Kidney glomerular epithelial cell (primary cell): ENCODE results near the gene MOB3B.

Experiments
- DNase-seq: peaks from one replicate; lab custom pipeline; 2025; lab: John Stamatoyannopoulos, UW

MOB3B gene

GRCh38 chr9:27361492-27361891 is 168.1 kb downstream of the MOB3B start:
- no peak for DNase-seq

GRCh38 chr9:27359763-27360162 is 169.9 kb downstream of the MOB3B start:
- DNase-seq: no peak

DNA sequence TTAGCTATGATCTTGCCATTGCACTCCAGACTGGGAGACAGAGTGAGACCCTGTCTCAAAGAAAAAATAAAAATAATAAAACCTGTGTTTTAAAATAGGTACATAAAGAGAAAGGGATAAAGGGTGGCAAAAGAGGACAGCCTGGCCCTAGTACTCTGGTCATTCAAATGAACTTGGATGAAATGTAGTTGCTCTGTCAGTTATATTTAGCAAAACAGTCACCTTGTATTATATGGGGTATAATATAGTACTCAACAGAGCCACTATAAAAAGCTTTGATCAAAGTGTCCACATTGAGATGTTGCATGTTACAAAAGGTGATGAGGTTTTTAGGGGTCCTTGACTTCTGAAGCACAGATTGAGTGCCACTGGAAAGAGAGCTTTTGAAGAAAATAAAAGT is 171.6 kb downstream of the MOB3B start:
- DNase-seq: no peak

GRCh38 chr9:27356446-27356845 is 173.2 kb downstream of the MOB3B start:
- DNase-seq: no peak

- no peak for DNase-seq
Measured at GRCh38 chr9:27355166-27355565, 174.4 kb downstream of the MOB3B start.

- DNase-seq: no peak
Measured at GRCh38 chr9:27353474-27354229, 176.0 kb downstream of the MOB3B start.

- DNase-seq: no peak
Measured at GRCh38 chr9:27353166-27353473, 176.5 kb downstream of the MOB3B start.

GRCh38 chr9:27352457-27353165 is 177.0 kb downstream of the MOB3B start:
- DNase-seq: no peak

DNA sequence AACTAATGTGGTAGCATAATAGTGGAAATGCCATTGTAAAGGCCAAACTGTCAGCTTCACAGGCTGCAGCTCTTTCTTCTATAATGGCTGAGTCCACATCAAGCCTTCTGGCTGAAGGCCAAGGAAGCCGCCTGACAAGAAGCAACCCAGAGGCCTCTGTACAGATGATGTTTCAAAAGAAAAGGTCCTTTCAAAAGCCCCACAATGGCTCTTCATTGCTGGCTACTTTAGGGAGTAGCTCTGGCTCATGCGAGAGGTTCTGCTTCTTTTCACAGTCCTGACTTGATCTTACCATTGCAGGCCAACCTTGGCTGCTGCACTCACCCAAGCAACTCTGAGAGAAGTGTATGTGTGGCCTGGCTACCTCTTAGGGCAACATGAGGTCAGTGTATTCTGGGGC is 178.2 kb downstream of the MOB3B start:
- DNase-seq: no peak

GRCh38 chr9:27350382-27350976 is 179.1 kb downstream of the MOB3B start:
- no peak for DNase-seq

GRCh38 chr9:27349698-27350080 is 179.9 kb downstream of the MOB3B start:
- DNase-seq: no peak

DNA sequence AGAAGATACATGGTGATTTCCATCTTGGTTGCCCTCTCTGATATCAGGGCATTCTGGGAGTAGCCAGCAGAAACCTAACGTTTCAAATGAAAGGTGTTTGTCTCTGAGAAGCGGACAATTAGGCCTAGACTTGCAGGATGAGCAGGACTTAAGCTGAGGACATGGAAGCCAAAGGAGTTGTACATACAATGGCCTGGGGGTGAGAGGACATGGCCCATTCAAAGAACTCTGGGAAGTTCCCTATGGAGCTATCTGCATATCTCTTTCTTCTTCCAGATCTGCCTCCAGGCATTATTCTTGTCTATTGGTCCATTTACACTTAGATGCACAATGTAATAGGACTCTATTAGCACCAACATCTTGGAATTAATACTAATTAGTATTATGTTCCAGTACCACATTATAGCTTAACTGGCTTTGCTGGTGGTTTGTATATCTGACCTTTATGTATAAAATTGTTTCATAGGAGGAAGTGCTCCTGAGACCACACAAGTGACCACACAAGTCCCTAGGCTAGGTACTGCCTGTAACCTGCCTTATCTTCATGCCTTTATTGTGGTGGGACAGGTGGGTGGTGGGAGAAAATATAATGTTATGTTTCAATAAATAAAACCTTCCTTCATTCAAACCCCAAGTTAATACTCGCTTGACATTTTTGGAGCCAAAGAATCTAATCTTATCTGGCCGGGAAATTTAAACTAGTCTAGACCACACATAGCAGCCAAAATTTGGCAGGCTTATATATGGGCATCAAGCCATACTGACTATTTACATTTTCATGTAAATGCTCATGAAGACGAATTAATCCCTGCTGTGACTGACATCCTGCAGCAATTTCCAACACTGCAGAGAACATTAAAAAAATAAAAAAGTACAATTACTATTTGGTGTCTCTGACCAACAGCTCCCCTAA is 180.6 kb downstream of the MOB3B start:
- DNase-seq: no peak

- no peak for DNase-seq
Measured at GRCh38 chr9:27347889-27348288, 181.7 kb downstream of the MOB3B start.

GRCh38 chr9:27344776-27345175 is 184.8 kb downstream of the MOB3B start:
- no peak for DNase-seq

GRCh38 chr9:27341545-27342294 is 187.9 kb downstream of the MOB3B start:
- DNase-seq: no peak

DNA sequence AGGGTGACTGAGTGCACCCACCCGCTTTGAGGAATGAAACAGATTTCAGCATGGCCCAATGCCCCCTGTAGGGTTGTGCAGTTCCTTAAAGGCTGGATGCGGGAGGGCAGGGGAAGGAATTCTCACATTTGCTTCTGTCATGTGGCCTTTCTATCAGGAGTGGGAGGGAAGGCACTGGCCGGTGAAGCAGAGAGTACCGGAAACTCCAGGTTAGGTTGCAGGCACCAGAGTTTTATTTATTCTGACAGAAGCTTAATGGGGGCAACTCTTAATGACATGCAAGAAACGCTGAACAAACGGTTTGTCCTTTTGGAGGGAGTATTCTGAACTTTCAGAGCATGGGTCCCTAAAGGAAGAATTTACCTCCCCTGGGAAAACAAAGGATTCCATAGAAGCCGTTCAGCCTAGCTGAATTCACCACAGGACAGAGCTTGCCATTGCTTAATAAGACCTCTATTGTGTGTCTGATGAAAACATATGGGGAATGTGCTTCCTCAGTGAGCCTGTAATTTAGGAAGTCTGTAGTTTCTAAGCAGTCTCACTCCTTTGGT is 188.6 kb downstream of the MOB3B start:
- DNase-seq: peak; percentile 56

GRCh38 chr9:27340285-27340674 is 189.3 kb downstream of the MOB3B start:
- no peak for DNase-seq

DNA sequence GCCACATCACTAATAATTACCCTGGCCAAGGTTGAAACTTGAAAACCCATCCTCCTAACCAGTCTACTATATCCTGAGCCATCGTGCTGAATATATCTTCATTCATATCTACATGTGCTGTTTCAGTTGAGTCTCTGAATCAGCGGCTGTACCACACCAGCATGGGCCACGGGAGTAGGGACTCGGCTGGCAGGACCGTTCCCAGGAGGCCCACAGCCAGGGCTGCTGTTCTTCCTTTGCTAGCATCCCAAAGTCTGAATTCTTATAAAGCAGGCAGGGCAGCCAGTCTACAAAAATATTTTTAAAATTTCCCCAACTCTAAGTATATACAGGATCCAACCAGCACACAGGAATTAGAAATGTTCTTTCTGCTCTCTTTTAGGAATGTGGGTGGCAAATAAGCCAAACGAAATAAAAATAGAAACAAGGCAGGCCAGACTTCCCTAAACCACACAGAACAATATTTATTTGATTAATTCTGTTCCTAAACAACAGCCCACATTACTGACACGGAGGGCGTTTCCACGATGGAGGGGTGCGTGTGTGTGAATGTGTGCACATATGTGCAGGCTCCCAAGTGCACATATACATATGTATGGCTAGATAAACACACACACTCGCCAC is 189.8 kb downstream of the MOB3B start:
- DNase-seq: no peak

GRCh38 chr9:27338527-27338903 is 191.1 kb downstream of the MOB3B start:
- DNase-seq: no peak

DNA sequence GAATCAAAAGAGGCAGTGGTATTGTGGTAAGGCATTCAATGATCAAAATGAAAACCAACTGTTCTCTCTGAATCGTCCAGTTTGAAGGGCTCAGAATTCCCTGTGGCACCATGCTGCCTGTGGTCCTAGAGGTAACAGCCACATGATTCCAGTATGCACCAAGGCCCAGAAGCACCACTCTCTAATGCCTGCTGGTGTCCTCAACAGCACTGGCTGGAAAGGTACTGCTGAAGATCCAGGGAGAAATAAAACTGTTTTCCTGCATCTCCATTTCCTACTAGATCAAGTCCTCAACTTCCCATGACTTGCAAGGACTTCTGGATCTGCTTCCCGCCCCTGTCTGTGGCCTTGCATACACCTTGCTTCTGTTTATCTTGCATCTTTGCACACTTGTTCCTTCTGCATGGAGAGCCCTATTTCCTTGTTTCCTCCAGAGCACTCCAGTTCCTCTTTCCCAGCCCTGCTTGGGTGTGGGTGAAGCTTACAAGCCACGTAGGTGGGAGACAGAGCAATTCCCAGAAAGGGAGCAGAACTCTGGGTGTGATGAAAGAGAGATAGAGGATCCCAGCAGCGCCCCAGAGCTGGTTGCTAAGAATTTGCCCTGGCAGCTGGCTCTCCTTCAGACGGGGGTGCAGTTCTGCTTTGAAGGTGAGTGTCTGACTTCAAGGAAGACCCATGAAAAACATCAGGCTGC is 191.6 kb downstream of the MOB3B start:
- no peak for DNase-seq
